AG04449 (cell line): ENCODE measurements around the gene IL3.

Experiments
- CTCF ChIA-PET: fragments of 350-600 bp; formaldehyde crosslinking; extraction: SDS; loops from one replicate; lab custom pipeline; 2021; ENCODE audit warnings: antibody characterized with exemption; lab: Yijun Ruan, JAX
- POLR2A ChIA-PET: fragments of 400-600, 350-600 bp; formaldehyde crosslinking; extraction: SDS; loops from one replicate; lab custom pipeline; 2020; ENCODE audit warnings: antibody characterized with exemption, inconsistent platforms; lab: Yijun Ruan, JAX
- DNase-seq: peaks from one replicate; pipeline ENCODE4 v3.0.0-alpha.2; 2010; ENCODE audit warnings: low read depth, low spot score
- H3K4me3 ChIP-seq: 2 replicates; pipeline ENCODE4 v1.5.1; 2011; ENCODE audit warnings: low read depth, mild to moderate bottlenecking, control low read depth, low read length
- TF ChIP-seq, protein P1 (sequence below): IDR thresholded peaks from one replicate; pipeline ENCODE4 v1.5.1; 2011; ENCODE audit warnings: mild to moderate bottlenecking, moderate library complexity, low read length, control low read depth, inconsistent platforms; ENCODE audit not compliant: insufficient read depth; ENCODE audit errors: missing control alignments

Gene IL3

DNA sequence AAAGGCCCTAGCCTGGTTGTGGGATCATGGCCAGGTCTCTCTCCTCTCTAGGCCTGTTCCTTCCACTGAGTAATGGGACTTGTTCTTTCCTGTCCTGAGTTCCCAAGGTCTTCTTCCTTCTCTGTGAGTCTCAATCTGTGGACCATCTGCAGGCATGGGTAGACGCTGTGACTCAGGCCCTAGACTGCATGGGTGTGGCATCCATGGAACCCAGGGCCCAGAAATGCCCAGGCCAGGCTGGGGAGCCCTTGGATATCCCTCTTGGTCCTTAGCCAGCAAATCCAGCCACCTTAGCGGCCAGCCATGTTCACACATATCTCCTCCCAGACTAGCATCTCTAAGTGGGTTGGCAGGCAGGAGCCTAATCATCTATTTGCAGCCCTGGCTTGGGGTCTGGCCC, 46.7 kb upstream of the IL3 start:
- ChIA-PET CTCF (interaction anchor here (1.4 to 14.6 kb wide), 2 partner anchors 203 to 424 kb away, joined by 4 to 294 read pairs; no protein-coding TSS in a partner anchor), POLR2A (no interaction called here)
- TF ChIP-seq, protein P1, sequence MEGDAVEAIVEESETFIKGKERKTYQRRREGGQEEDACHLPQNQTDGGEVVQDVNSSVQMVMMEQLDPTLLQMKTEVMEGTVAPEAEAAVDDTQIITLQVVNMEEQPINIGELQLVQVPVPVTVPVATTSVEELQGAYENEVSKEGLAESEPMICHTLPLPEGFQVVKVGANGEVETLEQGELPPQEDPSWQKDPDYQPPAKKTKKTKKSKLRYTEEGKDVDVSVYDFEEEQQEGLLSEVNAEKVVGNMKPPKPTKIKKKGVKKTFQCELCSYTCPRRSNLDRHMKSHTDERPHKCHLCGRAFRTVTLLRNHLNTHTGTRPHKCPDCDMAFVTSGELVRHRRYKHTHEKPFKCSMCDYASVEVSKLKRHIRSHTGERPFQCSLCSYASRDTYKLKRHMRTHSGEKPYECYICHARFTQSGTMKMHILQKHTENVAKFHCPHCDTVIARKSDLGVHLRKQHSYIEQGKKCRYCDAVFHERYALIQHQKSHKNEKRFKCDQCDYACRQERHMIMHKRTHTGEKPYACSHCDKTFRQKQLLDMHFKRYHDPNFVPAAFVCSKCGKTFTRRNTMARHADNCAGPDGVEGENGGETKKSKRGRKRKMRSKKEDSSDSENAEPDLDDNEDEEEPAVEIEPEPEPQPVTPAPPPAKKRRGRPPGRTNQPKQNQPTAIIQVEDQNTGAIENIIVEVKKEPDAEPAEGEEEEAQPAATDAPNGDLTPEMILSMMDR, result no peak
- no peak for DNase-seq
- no peak overlapping the region for H3K4me3 ChIP-seq

DNA sequence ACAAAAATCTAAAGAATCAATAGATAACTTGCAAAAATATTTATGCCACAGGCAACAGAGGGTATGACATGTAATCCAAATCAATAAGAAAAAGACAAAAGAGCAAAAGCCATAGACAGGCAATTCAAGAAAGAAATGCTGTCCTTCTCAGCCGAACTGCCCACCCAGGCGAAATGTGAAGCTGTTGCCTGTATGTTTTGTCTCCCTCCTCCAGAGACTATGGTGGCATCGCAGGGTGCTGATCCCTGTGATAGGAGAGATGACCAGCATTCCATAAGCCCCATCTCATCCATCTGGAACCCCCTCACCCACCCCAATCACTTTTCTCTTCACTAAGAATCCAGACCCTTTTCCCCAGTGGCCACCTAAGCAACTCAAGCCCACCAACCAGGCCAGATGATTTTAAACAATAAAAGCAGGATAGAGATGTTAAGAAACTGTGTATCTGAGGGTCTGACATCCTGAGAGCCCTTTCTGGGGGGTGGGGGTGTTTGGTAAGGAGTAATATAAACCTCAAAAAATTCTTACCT, 43.7 kb upstream of the IL3 start:
- DNase-seq, result no peak
- POLR2A ChIA-PET, result no interaction called here
- TF ChIP-seq, protein P1, result no peak
- no peak overlapping the region for H3K4me3 ChIP-seq
- CTCF ChIA-PET, result no interaction called here

DNA sequence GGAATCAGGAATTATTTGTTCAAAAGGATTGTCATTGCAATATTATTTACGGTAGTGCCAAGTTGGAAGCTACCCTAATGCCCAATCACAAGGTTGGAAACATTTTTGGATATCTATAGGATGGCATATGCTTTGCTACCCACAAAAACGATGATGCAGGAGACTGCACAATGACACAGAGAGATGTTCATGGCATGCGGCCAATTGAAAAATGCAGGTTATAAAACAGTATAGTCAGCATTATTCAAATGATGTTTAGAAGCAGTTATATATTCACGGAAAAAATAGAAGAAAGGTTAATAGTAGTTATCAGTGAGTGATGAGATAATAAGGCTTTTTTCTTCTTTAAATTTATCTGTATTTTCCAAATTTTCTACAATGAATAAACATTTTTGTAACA, 43.1 kb upstream of the IL3 start:
- TF ChIP-seq, protein P1, result no peak

DNA sequence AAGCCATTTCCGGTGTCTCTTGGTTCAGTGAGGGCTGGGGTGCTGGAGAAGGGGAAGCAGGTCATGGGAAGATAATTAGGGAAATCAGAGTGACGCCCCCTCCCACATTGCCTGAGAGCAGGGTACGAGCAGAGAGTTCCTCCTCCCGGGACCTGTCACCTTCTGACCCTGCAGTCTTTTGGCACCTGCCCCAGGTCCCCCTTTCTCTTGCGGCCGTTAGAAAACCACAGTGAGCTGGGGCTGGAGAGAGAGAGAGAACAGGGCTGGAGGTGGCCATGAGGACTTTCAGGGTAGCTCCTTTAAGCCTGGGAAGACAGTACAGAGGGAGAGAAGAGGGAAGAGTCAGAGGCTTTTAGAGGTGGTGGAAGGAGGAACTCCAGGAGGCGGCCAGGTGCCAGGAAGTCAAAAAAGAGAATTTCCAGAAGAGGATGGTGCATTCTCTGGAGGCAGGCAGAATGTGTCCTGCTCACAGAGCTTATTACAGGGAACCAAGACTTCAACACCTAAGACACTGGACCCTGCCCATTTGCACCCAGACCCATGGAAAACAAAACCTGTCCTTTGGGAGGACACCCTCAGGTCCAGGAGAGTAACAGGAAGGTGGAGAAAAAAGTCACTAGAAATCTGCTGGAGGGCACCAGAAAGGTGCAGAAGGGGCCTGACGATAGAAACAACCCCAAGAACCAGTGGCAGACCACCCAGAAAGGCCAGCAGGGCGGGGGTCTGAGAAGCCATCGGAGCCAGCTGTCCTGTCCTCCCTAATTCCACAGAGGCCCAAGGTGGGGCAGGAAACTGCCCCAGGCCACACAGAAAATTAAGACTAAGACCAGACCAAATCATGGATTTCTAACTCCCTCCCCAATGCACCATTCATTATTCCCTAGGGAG, 42.5 kb upstream of the IL3 start:
- ChIA-PET CTCF (interaction anchor here (1.2 kb wide), 1 partner anchor 10 kb away, joined by 5 read pairs; no protein-coding TSS in a partner anchor), POLR2A (no interaction called here)
- no peak for DNase-seq
- no peak overlapping the region for H3K4me3 ChIP-seq
- TF ChIP-seq, protein P1, result no peak

More for the DNA sequence above, 43.1 kb upstream of the IL3 start:
- H3K4me3 ChIP-seq, result no peak overlapping the region
- ChIA-PET CTCF (interaction anchor here (1.2 kb wide), 1 partner anchor 9 kb away, joined by 5 read pairs; no protein-coding TSS in a partner anchor), POLR2A (no interaction called here)
- DNase-seq, result no peak

DNA sequence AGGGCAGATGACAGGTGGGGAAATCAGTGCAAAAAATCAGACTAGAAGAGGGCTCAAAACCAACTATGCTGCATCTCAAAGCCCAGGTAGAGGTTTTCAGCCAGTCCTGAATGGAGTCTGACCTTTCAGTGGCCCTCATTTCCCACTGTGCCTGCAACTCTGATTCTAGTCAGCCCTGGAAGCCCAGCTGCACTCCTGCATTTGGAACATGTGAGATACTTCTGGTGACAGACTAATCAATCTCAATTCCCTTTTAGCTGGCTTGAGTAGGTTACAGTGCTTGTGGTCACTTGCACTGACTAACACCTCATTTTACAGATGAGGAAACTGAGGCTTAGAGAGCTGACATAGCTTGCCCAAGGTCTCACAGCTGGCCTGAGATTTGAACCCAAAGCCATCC, 41.1 kb upstream of the IL3 start:
- POLR2A ChIA-PET, result no interaction called here
- TF ChIP-seq, protein P1, result no peak
- no peak overlapping the region for H3K4me3 ChIP-seq
- no peak for DNase-seq
- CTCF ChIA-PET, result interaction anchor here (1.1 kb wide), 1 partner anchor 430 kb away, joined by 4 read pairs; no protein-coding TSS in a partner anchor
